Vagina (tissue), 2 donors: ENCODE data around the gene RTTN. TPM values are rescaled to one million over a fixed set of nuclear protein-coding genes. Genes with fewer than 3 reads are reported as not detected.
"Not testable (repeated sequence)": the region's sequence is repeated elsewhere in the genome, so short reads cannot be mapped to it uniquely, and the experiment has no call there.

Experiments used
- DNase-seq, 2 donors: peaks; one replicate each; pipeline ENCODE4 v3.0.0-alpha.2; 2017; ENCODE audit errors: extremely low spot score in 2 of 2
- H3K27ac ChIP-seq: fragments of 200-600 bp; sonication (generic); one replicate; pipeline ENCODE4 v1.5.1; 2019
- H3K27me3 ChIP-seq: fragments of 200-600 bp; sonication (generic); one replicate; pipeline ENCODE4 v1.5.1; 2019
- H3K36me3 ChIP-seq, 2 donors: fragments of 200-600 bp; sonication (generic); one replicate each; pipeline ENCODE4 v1.5.1; 2017 to 2019
- H3K4me1 ChIP-seq: fragments of 200-600 bp; sonication (generic); one replicate; pipeline ENCODE4 v1.5.1; 2019
- H3K4me3 ChIP-seq, 2 donors: fragments of 200-600 bp; sonication (generic); 1 replicate in 1 of 2; 2 replicates in 1 of 2; pipeline ENCODE4 v1.5.1; 2016 to 2019
- H3K9me3 ChIP-seq: fragments of 200-600 bp; sonication (generic); one replicate; pipeline ENCODE4 v1.5.1; 2019
- CTCF ChIP-seq, 3 experiments: fragments of 450-650 bp in 2 of 3; fragments of 200-600 bp in 1 of 3; sonication (generic) in 1 of 3; IDR thresholded peaks; one replicate each; pipeline ENCODE4 v1.5.1; 2017 to 2019; ENCODE audit warnings: antibody characterized with exemption in 3 of 3, mild to moderate bottlenecking in 2 of 3, moderate library complexity in 2 of 3
- POLR2A ChIP-seq, 2 donors: fragments of 450-650 bp; IDR thresholded peaks; one replicate each; pipeline ENCODE4 v1.6.1; 2017; ENCODE audit warnings: antibody characterized with exemption in 2 of 2, mild to moderate bottlenecking in 2 of 2, moderate library complexity in 2 of 2
- POLR2AphosphoS5 ChIP-seq, 2 donors: sonication (generic); formaldehyde crosslinking; IDR thresholded peaks; one replicate each; pipeline ENCODE4 v1.9.0; 2017; ENCODE audit warnings: antibody characterized with exemption in 2 of 2, mild to moderate bottlenecking in 2 of 2, low read depth in 1 of 2; ENCODE audit not compliant: insufficient read depth in 1 of 2
- intact Hi-C: fragments of 100-400 bp; cut with DNase I; formaldehyde crosslinking; loops from one replicate; pipeline ENCODE4 v1.15.1; 2023
- total RNA-seq: library from RNA; depleted of rRNA; stranded (reverse); fragments of >200 nt; gene quantifications from one replicate; pipeline ENCODE4 v1.2.3, GENCODE V29; 2016

The RTTN gene
- total RNA-seq, result 16.7 TPM

GRCh38 chr18:70205421-70206397, at the start of gene RTTN:
Gene RTTN (minus strand): TSS chr18:70205687. CDS start chr18:70205658, 29 bp downstream.
- peak in 1 of 2 donors; percentile 90 for DNase-seq
- H3K27ac ChIP-seq, result peak within 1 kb of the TSS; percentile 97
- H3K4me3 ChIP-seq, result peak within 1 kb of the TSS; percentile 62 to 83
- no peaks in the 10 kb centered on the region for H3K36me3 ChIP-seq
- TF ChIP-seq POLR2A (IDR thresholded peaks at IDR 0.05), result peak in 1 of 2 donors; percentile 11
- peak; percentile 86 to 95 for TF ChIP-seq POLR2AphosphoS5 (IDR thresholded peaks at IDR 0.05; ENCODE audit: insufficient read depth in 1 of 2, low read depth in 1 of 2)
- TF ChIP-seq CTCF (IDR thresholded peaks at IDR 0.05), result peak in 1 of 3 experiments; percentile 16
- H3K4me1 ChIP-seq, result peaks cover 11% of the 10 kb centered on the region
- intact Hi-C loops, result loop anchor here (10.0 kb wide), 1 partner anchor 219 kb away; no protein-coding TSS in a partner anchor
- H3K9me3 ChIP-seq, result no peaks in the 10 kb centered on the region
- H3K27me3 ChIP-seq, result no peaks in the 10 kb centered on the region

GRCh38 chr18:70250781-70251180, 45.3 kb upstream of the RTTN start:
- no peaks in the 10 kb centered on the region for H3K36me3 ChIP-seq
- no peaks in the 10 kb centered on the region for H3K9me3 ChIP-seq
- no peaks in the 10 kb centered on the region for H3K4me1 ChIP-seq
- TF ChIP-seq POLR2A (IDR thresholded peaks at IDR 0.05) (no peak), CTCF (IDR thresholded peaks at IDR 0.05) (no peak)
- no peak overlapping the region for H3K27ac ChIP-seq
- DNase-seq, result no peak
- H3K27me3 ChIP-seq, result no peaks in the 10 kb centered on the region
- intact Hi-C loops, result no loop called here
- no peak overlapping the region for H3K4me3 ChIP-seq

GRCh38 chr18:70249861-70250260, 44.4 kb upstream of the RTTN start:
- not testable (repeated sequence) for H3K4me3 ChIP-seq, DNase-seq

GRCh38 chr18:70249118-70249517, 43.6 kb upstream of the RTTN start:
- no peak for TF ChIP-seq CTCF (IDR thresholded peaks at IDR 0.05)
- TF ChIP-seq POLR2A (IDR thresholded peaks at IDR 0.05), result no peak
- TF ChIP-seq POLR2AphosphoS5 (IDR thresholded peaks at IDR 0.05; ENCODE audit: insufficient read depth in 1 of 2, low read depth in 1 of 2), result no peak
- H3K36me3 ChIP-seq, result no peaks in the 10 kb centered on the region
- H3K4me3 ChIP-seq, result no peak overlapping the region
- DNase-seq, result no peak
- no peaks in the 10 kb centered on the region for H3K27me3 ChIP-seq
- no peaks in the 10 kb centered on the region for H3K4me1 ChIP-seq
- H3K27ac ChIP-seq, result no peak overlapping the region
- H3K9me3 ChIP-seq, result no peaks in the 10 kb centered on the region
- intact Hi-C loops, result no loop called here

More at GRCh38 chr18:70249861-70250260, 44.4 kb upstream of the RTTN start:
- H3K27me3 ChIP-seq, intact Hi-C loops, H3K4me1 ChIP-seq, H3K27ac ChIP-seq, H3K9me3 ChIP-seq, H3K36me3 ChIP-seq: not testable (repeated sequence)

- no peak for DNase-seq
Measured at GRCh38 chr18:70246061-70246466, 40.6 kb upstream of the RTTN start.

More at GRCh38 chr18:70246061-70246466, 40.6 kb upstream of the RTTN start:
- TF ChIP-seq POLR2AphosphoS5 (IDR thresholded peaks at IDR 0.05; ENCODE audit: insufficient read depth in 1 of 2, low read depth in 1 of 2) (no peak), POLR2A (IDR thresholded peaks at IDR 0.05) (no peak), CTCF (IDR thresholded peaks at IDR 0.05) (no peak)
- no peak overlapping the region for H3K27ac ChIP-seq
- intact Hi-C loops, result no loop called here
- H3K4me3 ChIP-seq, result no peak overlapping the region
- no peaks in the 10 kb centered on the region for H3K36me3 ChIP-seq
- no peaks in the 10 kb centered on the region for H3K9me3 ChIP-seq
- H3K27me3 ChIP-seq, result no peaks in the 10 kb centered on the region
- no peaks in the 10 kb centered on the region for H3K4me1 ChIP-seq
